G401 (cell line): Measurements from ENCODE around the gene RAB25. TPM values are rescaled to one million over a fixed set of nuclear protein-coding genes. Genes with fewer than 3 reads are reported as not detected.
A peak's percentile ranks its signal among the peaks of the same experiment; 100 is the strongest.
"Not testable (repeated sequence)": the region's sequence is repeated elsewhere in the genome, so short reads cannot be mapped to it uniquely, and the experiment has no call there.

Experiments
- DNase-seq: peaks from one replicate; pipeline ENCODE4 v3.0.0-alpha.2; 2015; ENCODE audit warnings: low spot score
- in situ Hi-C: cut with HindIII; loops from 2 replicates; pipeline ENCODE4 v1.10.0; 2016; ENCODE audit warnings: low sequenced_read_pairs, mixed read lengths
- total RNA-seq: library from RNA; depleted of rRNA; stranded (reverse); fragments of >200 nt; shearing (Covaris generic); gene quantifications from 2 replicates; pipeline ENCODE4 v1.2.3, GENCODE V29; 2014; rRNA removed

RAB25 gene
- not detected in 2 replicates for total RNA-seq

- DNase-seq: no peak
- in situ Hi-C loops: no loop called here
These were observed at the start of gene RAB25 for GRCh38 chr1:156060937-156061636. Gene RAB25 (plus strand): TSS chr1:156061160. CDS start chr1:156061401, 241 bp downstream.

GRCh38 chr1:156012051-156012817, 48.7 kb upstream of the RAB25 start:
- in situ Hi-C loops: loop anchor here (5.0 kb wide), 1 partner anchor 45 kb away; no protein-coding TSS in a partner anchor

GRCh38 chr1:156014829-156015228, 46.1 kb upstream of the RAB25 start:
- DNase-seq: no peak
- in situ Hi-C loops: loop anchor here (5.0 kb wide), 1 partner anchor 48 kb away; no protein-coding TSS in a partner anchor

More at GRCh38 chr1:156012051-156012817, 48.7 kb upstream of the RAB25 start:
- DNase-seq: no peak

- in situ Hi-C loops: no loop called here
- no peak for DNase-seq
These were observed 41.0 kb upstream of the RAB25 start for GRCh38 chr1:156019946-156020292.

- peak; percentile 98 for DNase-seq
- in situ Hi-C loops: no loop called here
These were observed 40.5 kb upstream of the RAB25 start, which contains the start of gene SSR2 for GRCh38 chr1:156020293-156021092. Gene SSR2 (minus strand): TSS chr1:156020951. CDS start chr1:156020167, 784 bp downstream.

- in situ Hi-C loops: no loop called here
- DNase-seq: no peak
These were observed 39.9 kb upstream of the RAB25 start for GRCh38 chr1:156021093-156021428.

- DNase-seq: no peak
- in situ Hi-C loops: no loop called here
These were observed 39.0 kb upstream of the RAB25 start for GRCh38 chr1:156021954-156022353.

GRCh38 chr1:156024801-156025200, 36.2 kb upstream of the RAB25 start:
- in situ Hi-C loops: no loop called here
- no peak for DNase-seq

- in situ Hi-C loops: no loop called here
- DNase-seq: peak; percentile 29
These were observed 35.1 kb upstream of the RAB25 start for GRCh38 chr1:156025876-156026275.

- DNase-seq: no peak
- in situ Hi-C loops: no loop called here
These were observed 34.4 kb upstream of the RAB25 start for GRCh38 chr1:156026588-156026987.

GRCh38 chr1:156033011-156033410, 27.9 kb upstream of the RAB25 start:
- DNase-seq: no peak
- in situ Hi-C loops: no loop called here

GRCh38 chr1:156034991-156035390, 26.0 kb upstream of the RAB25 start:
- in situ Hi-C loops, DNase-seq: not testable (repeated sequence)

GRCh38 chr1:156042828-156043227, 18.1 kb upstream of the RAB25 start:
- no peak for DNase-seq
- in situ Hi-C loops: no loop called here

- in situ Hi-C loops: no loop called here
- no peak for DNase-seq
These were observed 15.9 kb upstream of the RAB25 start for GRCh38 chr1:156045076-156045475.

GRCh38 chr1:156048663-156049258, 12.2 kb upstream of the RAB25 start:
- DNase-seq: no peak
- in situ Hi-C loops: no loop called here

- DNase-seq: no peak
- in situ Hi-C loops: no loop called here
These were observed 10.6 kb upstream of the RAB25 start for GRCh38 chr1:156050376-156050775.

GRCh38 chr1:156051011-156051725, 9.8 kb upstream of the RAB25 start:
- DNase-seq: no peak
- in situ Hi-C loops: no loop called here

GRCh38 chr1:156052862-156053767, 7.8 kb upstream of the RAB25 start:
- in situ Hi-C loops: no loop called here
- peak; percentile 57 for DNase-seq
